ENCODE measurements around the gene PRSS53.
A peak's percentile ranks its signal among the peaks of the same experiment; 100 is the strongest.

Gene PRSS53

DNA sequence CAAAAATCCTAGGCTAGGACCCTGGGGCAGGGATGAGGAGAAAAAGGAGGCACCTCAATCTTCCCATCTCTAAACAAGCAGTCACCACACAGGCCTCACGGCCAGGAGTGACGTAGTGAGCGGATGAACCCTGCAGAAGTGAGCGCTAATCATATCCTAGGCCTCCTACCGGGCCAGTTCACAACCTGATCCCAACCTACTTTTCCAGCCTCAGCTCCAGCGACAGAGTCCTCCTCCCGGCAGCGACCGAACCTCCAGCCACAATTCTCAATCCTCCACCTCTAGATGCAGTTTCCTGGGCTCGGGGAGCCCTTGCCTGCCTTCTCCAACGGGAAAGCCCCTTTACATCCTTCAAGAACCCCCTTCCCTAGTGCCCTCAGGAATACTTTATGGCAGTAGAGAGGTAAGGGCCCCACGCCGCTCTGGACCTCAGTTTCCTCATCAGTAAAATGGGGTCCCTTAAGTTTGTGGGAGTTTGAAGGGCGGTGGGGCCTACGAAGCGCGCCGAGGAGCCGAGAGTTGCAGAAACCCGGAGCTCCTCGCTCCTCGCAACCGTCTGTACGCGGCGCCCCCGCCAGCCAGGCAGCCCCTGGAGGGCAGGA, 16.1 kb downstream of the PRSS53 start:
- FAIRE-seq (no peak), DNase-seq (ENCODE audit: insufficient read length, low spot score) (no peak)
- TF ChIP-seq POLR2A (IDR thresholded peaks at IDR 0.05; ENCODE audit: low read depth, low read length), result no peak; the same call in 1 of the 2 replicates

DNA sequence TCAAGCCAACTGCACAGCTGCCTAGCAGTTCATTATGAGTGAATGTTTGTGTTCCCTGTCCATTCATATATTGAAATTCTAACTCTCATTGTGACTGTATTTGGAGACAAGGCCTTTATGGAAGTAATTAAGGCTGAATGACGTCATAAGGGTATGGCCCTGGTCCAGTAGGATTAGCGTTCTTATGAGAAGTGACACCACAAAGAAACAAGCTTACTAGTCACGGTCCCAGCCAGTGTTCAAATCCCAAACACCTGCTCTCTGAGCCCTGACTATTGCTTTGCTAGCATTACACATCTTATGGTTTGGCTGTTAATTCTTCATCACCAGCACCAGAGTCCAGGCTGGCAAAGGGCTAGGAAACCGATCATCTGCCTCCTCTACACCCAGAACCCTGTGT, 16.9 kb downstream of the PRSS53 start:
- FAIRE-seq, result no peak
- no peak for TF ChIP-seq POLR2A (IDR thresholded peaks at IDR 0.05; ENCODE audit: low read depth, low read length)
- DNase-seq (ENCODE audit: insufficient read length, low spot score), result no peak

DNA sequence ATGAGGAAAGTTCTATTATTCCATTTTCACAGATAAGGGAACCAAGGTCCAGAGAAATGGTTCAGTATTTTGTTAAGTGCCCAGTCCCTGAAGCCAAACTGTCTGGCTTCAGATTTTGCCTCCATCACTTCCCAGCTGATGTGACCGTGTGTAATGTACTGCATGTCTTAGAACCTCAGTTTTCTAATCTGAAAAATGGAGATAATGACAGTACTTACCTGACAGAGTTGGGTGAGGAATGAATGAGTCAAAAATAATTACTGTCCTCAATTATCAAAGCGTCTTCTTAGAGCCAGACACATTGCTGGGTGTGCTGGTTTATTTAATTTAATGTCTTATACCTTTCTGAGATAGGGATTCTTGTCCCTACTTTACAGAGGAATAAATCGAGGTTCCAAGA, 21.4 kb downstream of the PRSS53 start:
- TF ChIP-seq POLR2A (IDR thresholded peaks at IDR 0.05; ENCODE audit: low read depth, low read length), result no peak
- no peak for DNase-seq (ENCODE audit: insufficient read length, low spot score)
- no peak for FAIRE-seq

DNA sequence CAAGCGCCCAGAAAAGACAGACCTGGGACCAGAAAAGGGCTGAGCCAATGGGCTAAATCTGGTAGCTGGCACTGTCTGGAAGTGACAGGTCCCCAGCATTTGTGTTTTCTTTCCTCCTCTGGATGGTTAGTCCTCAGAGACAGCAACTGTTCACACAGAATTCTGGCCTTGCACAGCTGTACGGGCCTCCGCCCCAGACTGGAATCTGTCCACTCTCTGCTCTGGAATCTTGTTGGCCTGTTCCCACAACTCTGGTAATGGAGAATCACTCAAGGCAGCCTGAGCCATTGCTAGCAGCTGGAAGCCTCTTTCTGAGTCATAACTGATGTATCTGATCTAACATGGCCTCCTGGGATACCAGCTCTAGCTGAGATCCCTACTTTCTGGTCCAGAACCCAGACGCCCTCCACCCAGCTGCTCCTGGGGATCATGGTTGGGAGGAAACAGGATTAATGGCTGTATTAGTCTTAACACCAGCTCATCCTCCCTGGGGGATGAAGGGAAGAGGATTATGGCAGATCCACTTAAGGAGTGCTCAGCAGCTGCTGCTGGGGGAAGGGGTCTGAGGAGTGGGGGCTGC, 23.8 kb downstream of the PRSS53 start:
- DNase-seq (ENCODE audit: insufficient read length, low spot score), result peak; percentile 94

DNA sequence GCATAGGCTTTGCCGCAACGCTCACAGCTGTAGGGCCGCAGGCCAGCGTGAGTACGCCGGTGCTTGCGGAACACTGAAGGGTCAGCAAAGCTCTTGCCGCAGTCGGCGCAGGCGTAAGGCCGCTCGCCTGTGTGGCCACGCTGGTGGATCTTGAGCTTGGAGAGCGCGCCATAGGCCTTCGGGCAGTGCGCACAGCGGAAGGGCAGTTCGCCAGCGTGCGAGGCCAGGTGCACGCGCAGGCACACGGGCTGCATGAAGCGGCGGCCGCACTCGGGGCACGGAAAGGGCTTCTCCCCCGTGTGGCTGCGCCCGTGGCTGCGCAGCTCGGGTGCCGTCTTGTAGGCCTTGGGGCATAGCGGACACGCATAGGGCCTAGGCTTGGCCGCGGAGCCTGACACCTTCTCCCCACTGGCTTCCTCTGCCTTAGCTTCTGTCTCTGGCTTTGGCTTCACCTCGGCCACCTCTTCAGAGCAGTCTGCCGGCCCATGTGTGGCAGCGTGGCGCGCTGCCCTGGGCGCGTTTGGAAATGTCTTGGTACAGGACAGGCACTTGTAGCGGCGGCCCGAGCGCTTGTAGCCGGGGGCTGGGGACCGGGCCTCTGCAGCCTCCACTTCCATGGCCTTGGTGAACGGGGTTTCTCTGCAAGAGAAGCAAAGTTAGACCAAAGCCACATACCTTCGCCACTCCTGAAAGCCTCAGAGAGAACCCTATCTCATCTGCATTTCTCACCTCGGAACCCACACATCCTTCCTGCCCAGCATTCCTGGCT, 24.7 kb downstream of the PRSS53 start:
- no peak for DNase-seq (ENCODE audit: insufficient read length, low spot score)
- FAIRE-seq, result no peak
- TF ChIP-seq POLR2A (IDR thresholded peaks at IDR 0.05; ENCODE audit: low read depth, low read length), result no peak

More for the DNA sequence above, 23.8 kb downstream of the PRSS53 start:
- TF ChIP-seq POLR2A (IDR thresholded peaks at IDR 0.05; ENCODE audit: low read depth, low read length), result no peak
- peak; percentile 78 for FAIRE-seq

DNA sequence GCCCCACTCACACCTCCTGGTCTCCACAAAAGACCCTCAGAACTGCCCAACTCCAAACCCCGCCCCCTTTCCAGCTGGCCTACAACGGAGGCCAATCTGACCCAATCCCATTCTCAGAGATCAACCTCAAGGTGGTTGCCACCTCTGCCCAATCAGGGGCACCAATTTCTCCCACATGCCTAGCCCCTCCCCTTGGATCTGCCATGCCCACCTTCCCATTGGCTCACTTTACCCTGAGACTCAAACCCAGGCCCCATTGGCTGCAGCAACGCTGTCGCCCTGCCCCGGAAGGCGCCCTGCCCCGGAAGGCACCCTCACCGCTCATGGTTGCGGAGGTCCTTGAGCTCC, 25.3 kb downstream of the PRSS53 start:
- no peak for TF ChIP-seq POLR2A (IDR thresholded peaks at IDR 0.05; ENCODE audit: low read depth, low read length)
- DNase-seq (ENCODE audit: insufficient read length, low spot score) (no peak), FAIRE-seq (no peak)

DNA sequence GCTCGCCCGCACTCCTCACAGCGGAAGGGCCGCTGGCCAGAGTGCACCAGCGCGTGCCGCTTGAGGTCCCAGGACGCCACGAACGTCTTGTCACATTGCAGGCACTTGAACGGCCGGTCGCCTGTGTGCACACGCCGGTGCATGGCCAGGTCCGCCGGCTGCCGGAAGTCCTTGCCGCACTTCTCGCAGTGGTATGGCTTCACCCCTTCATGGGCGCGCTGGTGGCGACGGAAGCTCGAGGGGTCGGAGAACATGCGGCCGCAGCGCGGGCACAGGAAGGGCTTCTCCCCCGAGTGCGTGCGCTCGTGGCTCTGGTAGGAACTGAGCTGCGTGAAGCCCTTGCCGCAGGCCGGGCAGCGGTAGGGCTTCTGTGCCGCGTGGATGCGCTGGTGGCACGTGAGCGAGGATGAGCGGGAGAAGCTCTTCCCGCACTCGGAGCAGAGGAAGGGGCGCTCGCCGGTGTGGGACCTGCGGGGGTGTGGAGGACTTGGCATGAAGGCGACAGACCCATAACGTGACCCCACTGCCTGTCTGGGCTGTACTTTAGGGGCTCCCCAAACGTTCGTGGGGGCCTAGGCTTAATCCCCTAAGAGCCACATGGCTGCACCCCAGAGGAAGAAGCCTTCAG, 26.8 kb downstream of the PRSS53 start:
- DNase-seq (ENCODE audit: insufficient read length, low spot score) (no peak), FAIRE-seq (no peak)
- no peak for TF ChIP-seq POLR2A (IDR thresholded peaks at IDR 0.05; ENCODE audit: low read depth, low read length)

DNA sequence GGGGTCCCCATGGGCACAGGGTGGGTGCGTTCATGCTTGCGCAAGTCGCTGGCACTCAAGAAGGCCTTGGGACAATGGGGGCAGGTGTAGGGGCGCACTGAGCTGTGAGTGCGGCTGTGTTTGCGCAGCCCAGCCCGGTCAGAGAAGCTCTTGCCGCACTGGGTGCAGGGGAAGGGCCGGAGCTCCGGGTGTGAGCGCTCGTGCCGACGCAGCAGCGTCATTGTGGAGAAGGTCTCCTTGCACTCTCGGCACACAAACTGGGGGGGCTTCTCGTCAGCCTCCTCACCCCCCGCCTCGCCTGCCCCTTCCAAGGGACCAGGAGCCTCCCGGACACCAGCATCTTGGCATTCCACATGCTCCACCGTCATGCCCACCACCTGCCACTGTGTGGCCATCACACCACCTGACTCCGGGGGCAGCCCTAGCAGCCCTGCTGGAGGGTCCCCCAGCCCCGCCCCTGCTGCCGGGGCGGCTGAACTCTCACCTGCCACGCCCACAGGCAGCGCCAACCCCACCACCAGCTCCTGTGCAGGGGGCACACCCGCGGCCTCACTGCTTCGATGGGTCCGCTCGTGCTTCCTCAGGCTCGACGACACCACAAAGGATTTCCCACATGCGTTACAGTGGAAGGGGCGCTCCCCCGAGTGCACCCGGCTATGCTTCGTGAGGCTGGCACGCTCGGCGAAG, 27.5 kb downstream of the PRSS53 start:
- DNase-seq (ENCODE audit: insufficient read length, low spot score) (no peak), FAIRE-seq (no peak)

DNA sequence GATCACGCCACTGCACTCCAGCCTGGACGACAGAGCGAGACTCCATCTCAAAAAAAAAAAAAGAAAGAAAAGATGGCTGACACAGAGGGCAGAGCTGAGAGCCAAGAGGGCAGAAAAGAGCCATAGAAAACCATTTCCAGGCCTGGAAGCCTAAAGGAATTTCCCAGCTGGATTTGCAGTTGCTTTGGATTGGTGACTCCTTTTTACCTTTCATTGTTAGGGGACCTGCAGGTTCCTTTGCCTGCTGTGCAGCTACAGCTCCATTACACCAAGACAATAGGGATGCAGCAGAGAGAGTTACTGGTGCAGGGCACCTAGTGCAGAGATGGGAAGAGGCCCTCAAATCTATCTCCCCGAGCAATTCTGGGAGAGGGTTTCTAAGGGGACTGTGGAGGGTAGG, 33.1 kb downstream of the PRSS53 start:
- no peak for FAIRE-seq
- no peak for DNase-seq (ENCODE audit: insufficient read length, low spot score)
- no peak for TF ChIP-seq POLR2A (IDR thresholded peaks at IDR 0.05; ENCODE audit: low read depth, low read length)

More for the DNA sequence above, 27.5 kb downstream of the PRSS53 start:
- no peak for TF ChIP-seq POLR2A (IDR thresholded peaks at IDR 0.05; ENCODE audit: low read depth, low read length)

DNA sequence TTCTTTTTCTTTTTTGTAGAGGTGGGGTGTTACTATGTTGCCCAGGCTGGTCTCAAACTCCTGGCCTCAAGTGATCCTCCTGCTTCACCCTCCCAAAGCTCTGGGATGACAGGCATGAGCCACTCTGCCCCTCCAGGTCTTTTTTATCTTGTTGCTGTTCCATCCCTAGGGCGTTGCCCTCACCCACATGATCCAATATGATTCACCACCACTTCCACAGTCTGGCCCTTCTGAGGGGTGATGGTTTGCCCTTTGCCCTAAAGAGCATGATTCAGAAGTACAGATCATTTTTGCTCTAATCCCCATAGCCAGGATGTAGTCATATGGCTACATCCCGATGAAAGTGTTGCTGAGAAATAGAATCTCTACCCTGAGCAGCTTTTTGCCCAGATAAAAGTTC, 36.6 kb downstream of the PRSS53 start:
- TF ChIP-seq POLR2A (IDR thresholded peaks at IDR 0.05; ENCODE audit: low read depth, low read length), result no peak
- peak; percentile 93 for FAIRE-seq
- DNase-seq (ENCODE audit: insufficient read length, low spot score), result peak; percentile 91

DNA sequence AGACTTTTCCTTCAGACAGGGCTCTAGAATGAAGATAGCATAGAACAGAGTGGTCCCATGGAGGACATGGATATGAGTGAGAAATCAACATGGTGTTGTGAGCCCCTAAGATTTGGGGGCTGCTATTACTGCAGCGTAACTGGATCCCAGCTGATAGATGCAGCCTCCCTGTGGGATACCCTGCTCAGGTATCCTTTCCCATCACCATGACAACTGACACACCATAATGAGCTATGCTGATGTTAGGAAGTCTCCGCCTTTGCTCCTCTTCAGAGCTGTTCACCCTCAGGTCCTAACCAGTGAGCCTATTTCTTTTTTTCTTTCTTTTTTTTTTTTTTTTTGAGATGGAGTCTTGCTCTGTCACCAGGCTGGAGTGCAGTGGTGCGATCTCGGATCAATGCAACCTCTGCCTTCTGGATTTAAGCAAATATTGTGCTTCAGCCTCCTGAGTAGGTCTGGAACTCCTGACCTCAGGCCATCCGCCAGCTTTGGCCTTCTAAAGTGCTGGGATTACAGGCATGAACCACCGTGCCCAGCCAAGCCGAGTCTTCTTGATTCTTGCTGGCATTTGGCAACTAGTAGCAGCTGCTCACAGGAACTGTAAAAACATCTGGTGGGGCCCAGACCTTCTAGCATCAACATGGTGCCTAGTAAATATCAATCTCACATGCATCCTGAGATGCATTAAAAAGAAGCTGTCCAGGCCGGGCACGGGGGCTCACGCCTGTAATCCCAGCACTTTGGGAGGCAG, 38.3 kb downstream of the PRSS53 start:
- DNase-seq (ENCODE audit: insufficient read length, low spot score) (no peak), FAIRE-seq (no peak)
- no peak for TF ChIP-seq POLR2A (IDR thresholded peaks at IDR 0.05; ENCODE audit: low read depth, low read length)

DNA sequence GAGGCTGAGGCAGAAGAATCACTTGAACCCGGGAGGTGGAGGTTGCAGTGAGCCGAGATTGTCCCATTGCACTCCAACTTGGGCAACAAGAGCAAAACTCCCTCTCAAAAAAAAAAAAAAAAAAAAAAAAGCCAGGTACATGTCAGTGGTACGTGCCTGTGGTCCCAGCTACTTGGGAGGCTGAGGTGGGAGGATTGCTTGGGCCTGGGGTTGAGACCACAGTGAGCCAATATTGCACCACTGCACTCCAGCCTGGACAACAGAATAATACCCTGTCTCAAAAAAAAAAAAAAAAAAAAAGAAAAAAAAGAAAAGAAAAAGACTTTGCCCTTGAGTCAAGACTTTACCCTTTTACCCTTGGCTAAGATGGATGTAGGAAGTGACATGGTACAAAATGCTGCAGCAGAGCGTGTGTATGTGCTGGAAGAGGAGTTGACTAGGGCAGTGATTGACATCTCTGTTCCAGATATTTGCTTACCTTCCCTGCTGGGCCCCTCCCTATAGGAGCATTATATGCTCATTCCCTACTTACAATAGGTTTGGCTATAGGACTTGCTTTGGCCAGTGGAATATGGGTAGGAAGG, 44.8 kb downstream of the PRSS53 start:
- TF ChIP-seq POLR2A (IDR thresholded peaks at IDR 0.05; ENCODE audit: low read depth, low read length), result no peak
- no peak for DNase-seq (ENCODE audit: insufficient read length, low spot score)
- no peak for FAIRE-seq

DNA sequence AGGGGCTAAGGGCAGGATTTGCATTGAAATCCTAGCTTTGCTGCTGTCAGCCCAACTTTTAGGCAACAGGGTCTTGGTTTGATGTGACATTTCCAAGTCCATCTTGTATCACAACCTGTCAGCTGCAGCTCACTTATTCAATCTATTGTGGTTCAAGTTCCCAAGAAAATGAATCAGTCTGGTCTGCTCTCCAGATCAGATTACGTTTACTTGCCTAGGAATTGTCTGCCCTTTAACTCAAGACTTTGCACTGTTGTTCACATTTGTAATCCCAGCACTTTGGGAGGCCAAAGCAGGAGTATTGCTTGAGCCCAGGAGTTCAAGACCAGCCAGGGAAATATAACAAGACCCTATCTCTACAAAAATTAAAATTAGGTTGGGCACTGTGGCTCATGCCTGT, 45.4 kb downstream of the PRSS53 start:
- DNase-seq (ENCODE audit: insufficient read length, low spot score), result no peak
- no peak for FAIRE-seq
- no peak for TF ChIP-seq POLR2A (IDR thresholded peaks at IDR 0.05; ENCODE audit: low read depth, low read length)

Data from H54 (cell line).